HEK293 (cell line): Measurements from ENCODE around the gene VAMP5.
A peak's percentile ranks its signal among the peaks of the same experiment; 100 is the strongest.

Experiments
- CTCF ChIP-seq: fragments of 450-650 bp; formaldehyde crosslinking; IDR thresholded peaks from 2 replicates; pipeline ENCODE4 v1.5.1; 2016; ENCODE audit warnings: missing biosample characterization, missing genetic modification characterization
- KLF1 ChIP-seq: fragments of 450-650 bp; formaldehyde crosslinking; IDR thresholded peaks from 2 replicates; pipeline ENCODE4 v1.5.1; 2016; ENCODE audit warnings: missing biosample characterization, missing genetic modification characterization
- PRDM10 ChIP-seq: fragments of 450-650 bp; formaldehyde crosslinking; IDR thresholded peaks from 2 replicates; pipeline ENCODE4 v1.5.1; 2016; ENCODE audit warnings: missing biosample characterization, missing genetic modification characterization
- REST ChIP-seq: fragments of 450-650 bp; formaldehyde crosslinking; IDR thresholded peaks from 2 replicates; pipeline ENCODE4 v1.5.1; 2016; ENCODE audit warnings: missing biosample characterization, missing genetic modification characterization
- YY1 ChIP-seq: fragments of 450-650 bp; formaldehyde crosslinking; IDR thresholded peaks from 2 replicates; pipeline ENCODE4 v1.5.1; 2018; ENCODE audit warnings: missing biosample characterization, missing genetic modification characterization
- ZNF202 ChIP-seq: fragments of 450-650 bp; formaldehyde crosslinking; IDR thresholded peaks from 2 replicates; pipeline ENCODE4 v1.5.1; 2016; ENCODE audit warnings: missing biosample characterization, missing genetic modification characterization, borderline replicate concordance
- TF ChIP-seq, protein P1 (sequence below): IDR thresholded peaks from 2 replicates; pipeline ENCODE4 v1.6.1; 2011; ENCODE audit warnings: mild to moderate bottlenecking, low read depth, low read length, borderline replicate concordance

DNA sequence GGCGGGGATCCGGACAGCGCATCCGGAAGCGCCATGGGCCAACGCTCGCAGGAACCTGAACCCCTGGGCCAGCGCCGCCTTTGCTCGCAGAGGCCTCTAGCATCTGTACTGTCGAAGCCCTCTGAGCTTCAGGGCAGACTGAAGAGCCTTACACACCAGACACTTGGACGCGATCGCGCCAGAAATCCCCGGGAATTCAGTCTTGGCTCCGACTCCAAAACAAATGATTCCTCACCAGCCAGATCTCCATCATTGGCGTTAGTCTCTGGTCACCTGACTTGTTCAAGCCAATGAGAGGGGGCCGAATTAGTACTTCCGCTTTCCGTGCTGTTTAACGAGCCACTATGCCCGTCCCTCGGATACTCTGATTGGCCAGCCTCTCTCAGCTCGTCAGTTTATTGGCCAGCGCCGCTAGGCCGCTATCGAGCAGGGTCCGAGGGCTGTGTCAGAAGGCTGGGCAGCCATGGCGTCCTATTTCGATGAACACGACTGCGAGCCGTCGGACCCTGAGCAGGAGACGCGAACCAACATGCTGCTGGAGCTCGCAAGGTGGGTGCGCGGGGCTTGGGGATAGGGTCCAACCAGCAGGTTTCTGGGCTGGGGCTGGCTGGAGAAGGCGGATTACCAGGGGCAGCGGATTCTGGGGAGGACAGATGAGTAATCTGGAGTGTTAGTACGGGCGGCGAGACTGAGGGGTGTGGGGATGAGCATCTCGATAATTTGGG, 11.2 kb downstream of the VAMP5 start, which contains the start of gene RNF181:
- no peak for TF ChIP-seq ZNF202 (tag by site-specific recombination)
- TF ChIP-seq CTCF (tag by site-specific recombination), result no peak
- peak; percentile 14; the same call in 1 of the 2 replicates for TF ChIP-seq REST (tag by site-specific recombination)
- TF ChIP-seq, protein P1, sequence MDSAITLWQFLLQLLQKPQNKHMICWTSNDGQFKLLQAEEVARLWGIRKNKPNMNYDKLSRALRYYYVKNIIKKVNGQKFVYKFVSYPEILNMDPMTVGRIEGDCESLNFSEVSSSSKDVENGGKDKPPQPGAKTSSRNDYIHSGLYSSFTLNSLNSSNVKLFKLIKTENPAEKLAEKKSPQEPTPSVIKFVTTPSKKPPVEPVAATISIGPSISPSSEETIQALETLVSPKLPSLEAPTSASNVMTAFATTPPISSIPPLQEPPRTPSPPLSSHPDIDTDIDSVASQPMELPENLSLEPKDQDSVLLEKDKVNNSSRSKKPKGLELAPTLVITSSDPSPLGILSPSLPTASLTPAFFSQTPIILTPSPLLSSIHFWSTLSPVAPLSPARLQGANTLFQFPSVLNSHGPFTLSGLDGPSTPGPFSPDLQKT, result no peak
- no peak for TF ChIP-seq YY1 (tag by site-specific recombination)
- TF ChIP-seq KLF1 (tag by site-specific recombination), result no peak
- TF ChIP-seq PRDM10 (tag by site-specific recombination), result no peak; the same call in none of the 2 replicates
